IPS DF 6.9 (cell line): ENCODE data around the gene DHRS3.
"Not testable (repeated sequence)": the region's sequence is repeated elsewhere in the genome, so short reads cannot be mapped to it uniquely, and the experiment has no call there.

ENCODE experiments used
- DNase-seq: peaks from one replicate; pipeline ENCODE4 v3.0.0-alpha.2; 2013; ENCODE audit warnings: low read depth, low spot score
- H3K27ac ChIP-seq: one replicate; pipeline ENCODE4 v1.5.1; 2013; ENCODE audit warnings: low read length, control low read depth
- H3K27me3 ChIP-seq: 2 replicates; pipeline ENCODE4 v1.6.1; 2013; ENCODE audit warnings: mild to moderate bottlenecking, low read length; ENCODE audit not compliant: control insufficient read depth, insufficient read depth
- H3K36me3 ChIP-seq: 2 replicates; pipeline ENCODE4 v1.6.1; 2013; ENCODE audit warnings: low read length; ENCODE audit not compliant: control insufficient read depth, insufficient read depth
- H3K4me1 ChIP-seq: 2 replicates; pipeline ENCODE4 v1.6.1; 2013; ENCODE audit warnings: low read length; ENCODE audit not compliant: control insufficient read depth, insufficient read depth
- H3K4me3 ChIP-seq: 2 replicates; pipeline ENCODE4 v1.5.1; 2013; ENCODE audit warnings: mild to moderate bottlenecking, low read length
- H3K9me3 ChIP-seq: 2 replicates; pipeline ENCODE4 v1.6.1; 2013; ENCODE audit warnings: low read length, inconsistent platforms; ENCODE audit not compliant: control insufficient read depth, insufficient read depth
- WGBS: extraction: QIAGEN DNeasy Blood & Tissue Kit; methylation state at CpG from one replicate; pipeline ENCODE4 v1.1.7; 2013; ENCODE audit warnings: mixed read lengths, missing lambda C conversion rate; ENCODE audit not compliant: insufficient read length, insufficient coverage; 5-methylcytosine and 5-hydroxymethylcytosine counted together

Gene DHRS3

DNA sequence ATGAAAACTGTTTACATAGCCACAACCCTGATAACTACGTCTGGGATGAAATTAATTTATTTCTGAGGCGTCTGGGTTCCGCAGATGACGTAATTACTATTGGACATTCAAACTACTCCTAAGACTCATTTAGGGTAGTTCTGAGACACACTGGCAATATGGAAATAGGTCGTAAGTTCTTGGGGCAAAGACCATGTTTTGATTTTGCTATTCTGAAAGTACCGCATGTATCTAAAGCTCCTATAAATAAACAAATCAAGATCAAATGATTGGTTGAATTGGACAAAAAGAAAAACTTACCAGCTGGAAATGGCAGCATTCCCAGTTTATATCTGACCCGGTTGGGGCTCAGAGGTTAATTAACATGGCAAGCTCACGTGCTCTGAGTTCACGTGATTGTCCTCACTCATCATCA is 74.3 kb downstream of the DHRS3 start:
- Histone ChIP-seq H3K4me1 (peaks cover 1% of the 10 kb centered on the region), H3K27ac (no peak overlapping the region), H3K9me3 (no peaks in the 10 kb centered on the region), H3K27me3 (no peaks in the 10 kb centered on the region), H3K36me3 (no peaks in the 10 kb centered on the region), H3K4me3 (no peak overlapping the region)
- WGBS: no CpG with 5 or more reads among the region's 9 CpGs
- no peak for DNase-seq

DNA sequence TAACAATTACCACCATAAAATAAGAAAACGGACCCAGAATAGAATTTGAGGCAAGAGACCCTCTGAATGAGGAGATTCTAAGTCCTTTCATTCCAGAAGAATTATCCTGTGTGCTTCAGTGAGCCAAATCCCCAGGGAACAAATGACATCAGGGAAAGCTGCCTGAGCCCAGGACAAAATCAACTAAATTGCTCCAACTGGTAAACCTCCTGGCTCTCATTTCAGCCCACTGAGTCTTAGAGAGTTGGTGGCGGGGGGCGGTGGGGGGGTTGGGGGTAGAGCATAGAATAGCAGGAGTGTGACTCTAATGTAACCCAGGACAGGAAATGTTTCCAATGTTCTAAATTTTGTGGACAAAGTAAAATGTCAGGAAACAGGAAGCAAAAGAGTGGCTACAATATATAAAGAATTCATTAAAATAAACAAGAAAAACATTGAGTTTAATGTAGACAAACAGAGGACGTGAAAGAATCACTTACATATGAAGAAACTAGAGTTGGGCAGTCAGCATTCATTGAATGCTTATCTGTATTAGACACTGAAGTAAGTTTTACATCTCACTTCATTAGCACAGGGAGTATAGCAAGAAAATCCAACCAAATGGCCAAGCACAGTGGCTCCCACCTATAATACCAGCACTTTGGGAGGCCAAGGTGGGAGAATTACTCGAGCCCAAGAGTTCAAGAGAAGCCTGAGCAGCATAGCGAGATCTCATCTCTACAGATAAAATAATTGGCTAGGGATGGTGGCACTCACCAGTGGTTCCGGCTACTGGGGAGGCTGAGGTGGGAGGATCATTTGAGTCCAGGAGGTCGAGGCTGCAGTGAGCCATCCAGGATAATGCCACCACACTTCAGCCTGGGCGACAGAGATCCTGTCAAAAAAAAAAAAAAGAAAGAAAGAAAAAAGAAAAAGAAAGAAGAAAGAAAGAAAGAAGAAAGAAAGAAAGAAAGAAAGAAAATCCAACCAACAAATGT is 75.1 kb downstream of the DHRS3 start:
- no peak for DNase-seq
- Histone ChIP-seq H3K27me3 (no peaks in the 10 kb centered on the region), H3K36me3 (no peaks in the 10 kb centered on the region), H3K4me3 (no peak overlapping the region), H3K27ac (no peak overlapping the region), H3K4me1 (peaks cover 1% of the 10 kb centered on the region), H3K9me3 (no peaks in the 10 kb centered on the region)
- no CpG with 5 or more reads among the region's 9 CpGs for WGBS

GRCh38 chr1:12542138-12542465 is 75.9 kb downstream of the DHRS3 start:
- H3K27ac ChIP-seq: no peak overlapping the region
- peaks cover 1% of the 10 kb centered on the region for H3K4me1 ChIP-seq

DNA sequence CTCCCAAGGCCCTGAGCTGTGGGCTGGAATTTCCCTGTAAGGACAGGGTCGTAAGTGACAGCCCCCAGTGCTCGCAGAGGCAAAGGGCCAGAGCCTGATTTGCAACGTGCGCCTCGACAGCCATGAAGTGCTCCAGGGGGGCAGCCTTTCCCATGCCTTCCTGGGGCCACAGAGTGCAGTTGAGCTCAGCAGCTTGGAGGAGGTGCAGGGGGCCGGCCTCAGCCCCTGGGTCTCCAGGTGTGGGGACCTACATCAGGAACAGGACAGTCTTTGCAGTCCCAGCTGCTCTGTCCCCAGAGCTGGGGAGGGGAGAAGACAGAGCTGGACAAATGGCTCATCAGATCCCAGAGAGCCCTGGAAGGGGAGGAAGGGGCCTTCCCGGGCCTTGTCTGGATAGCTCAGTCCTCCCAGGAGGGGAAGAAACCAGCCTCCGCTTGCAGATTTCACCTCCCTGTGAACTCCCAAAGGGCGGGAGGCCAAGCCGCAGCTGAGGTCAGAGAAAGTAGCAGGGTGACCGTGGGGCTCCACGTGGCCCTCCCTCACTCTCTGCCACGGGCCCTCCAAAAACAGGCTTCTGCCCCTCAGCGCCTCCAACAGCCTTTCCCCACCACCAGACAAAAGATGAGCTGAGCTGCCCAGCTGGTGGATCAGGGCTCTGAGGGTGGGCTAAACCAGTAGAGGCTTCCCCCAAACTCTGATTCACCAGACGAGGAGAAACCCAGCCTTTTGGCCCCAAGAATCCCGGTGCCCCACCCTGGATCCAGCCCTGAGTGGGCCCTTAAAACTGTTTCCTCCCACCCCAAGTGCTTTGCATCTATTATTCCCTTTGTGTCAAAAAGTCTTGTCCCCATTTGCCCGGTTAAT is 76.5 kb downstream of the DHRS3 start:
- no peaks in the 10 kb centered on the region for H3K36me3 ChIP-seq
- no peak overlapping the region for H3K27ac ChIP-seq
- DNase-seq: no peak
- WGBS: no CpG with 5 or more reads among the region's 17 CpGs
- peaks cover 1% of the 10 kb centered on the region for H3K4me1 ChIP-seq
- H3K27me3 ChIP-seq: no peaks in the 10 kb centered on the region
- no peak overlapping the region for H3K4me3 ChIP-seq
- no peaks in the 10 kb centered on the region for H3K9me3 ChIP-seq

More at GRCh38 chr1:12542138-12542465, 75.9 kb downstream of the DHRS3 start:
- Histone ChIP-seq H3K9me3 (no peaks in the 10 kb centered on the region), H3K36me3 (no peaks in the 10 kb centered on the region), H3K27me3 (no peaks in the 10 kb centered on the region), H3K4me3 (no peak overlapping the region)
- WGBS: no CpG with 5 or more reads among the region's 9 CpGs
- DNase-seq: no peak

- no CpG with 5 or more reads among the region's 17 CpGs for WGBS
- Histone ChIP-seq H3K4me3 (no peak overlapping the region), H3K27me3 (no peaks in the 10 kb centered on the region)
Observed at GRCh38 chr1:12540580-12541273, 77.3 kb downstream of the DHRS3 start.

DNA sequence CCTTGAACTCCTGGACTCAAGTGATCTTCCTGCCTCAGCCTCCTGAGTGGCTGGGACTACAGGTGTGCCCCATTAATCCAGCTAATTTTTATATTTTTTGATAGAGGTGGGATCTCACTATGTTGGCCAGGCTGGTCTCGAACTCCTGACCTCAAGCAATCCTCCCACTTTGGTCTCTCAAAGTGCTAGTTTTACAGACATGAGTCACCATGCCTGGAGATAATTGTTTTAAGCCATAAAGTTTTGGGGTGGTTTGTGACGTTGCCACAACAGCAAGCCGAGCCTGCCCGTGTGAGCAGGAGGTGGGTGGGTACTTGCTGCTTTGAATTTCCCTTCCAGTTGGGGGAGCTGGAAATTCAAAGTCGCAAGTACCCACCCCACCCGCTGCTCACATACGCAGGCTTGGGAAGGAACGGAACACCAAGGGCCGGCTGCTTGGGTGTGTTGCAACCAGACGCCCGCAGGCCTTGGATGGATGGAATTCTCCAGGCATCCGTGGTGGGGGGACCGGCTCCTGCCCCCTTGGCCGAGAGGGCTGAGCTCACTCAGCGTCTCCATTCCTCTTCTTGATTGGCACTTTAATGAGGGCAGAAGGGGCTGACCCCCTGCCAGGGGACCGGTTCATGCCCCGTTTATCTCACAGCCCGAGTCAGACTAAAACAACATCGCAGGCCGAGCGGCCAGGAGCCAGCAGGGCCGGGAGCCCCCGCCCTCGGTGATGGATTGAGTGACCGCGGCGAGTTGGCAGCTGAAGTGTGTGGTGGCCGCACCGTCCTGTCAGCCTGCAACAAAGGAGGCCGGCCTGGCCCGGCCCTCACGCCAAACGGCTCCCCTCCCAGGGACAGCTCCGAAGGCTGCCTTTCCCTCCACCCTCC is 78.1 kb downstream of the DHRS3 start:
- peaks cover 1% of the 10 kb centered on the region for H3K4me1 ChIP-seq
- no peak for DNase-seq
- no peaks in the 10 kb centered on the region for H3K27me3 ChIP-seq
- H3K9me3 ChIP-seq: no peaks in the 10 kb centered on the region
- peak overlapping the region; percentile 9; the same call in 1 of the 2 replicates for H3K4me3 ChIP-seq
- no peak overlapping the region for H3K27ac ChIP-seq
- WGBS: no CpG with 5 or more reads among the region's 34 CpGs
- no peaks in the 10 kb centered on the region for H3K36me3 ChIP-seq

More at GRCh38 chr1:12540580-12541273, 77.3 kb downstream of the DHRS3 start:
- Histone ChIP-seq H3K4me1 (peaks cover 1% of the 10 kb centered on the region), H3K36me3 (no peaks in the 10 kb centered on the region), H3K27ac (no peak overlapping the region), H3K9me3 (no peaks in the 10 kb centered on the region)
- DNase-seq: no peak

DNA sequence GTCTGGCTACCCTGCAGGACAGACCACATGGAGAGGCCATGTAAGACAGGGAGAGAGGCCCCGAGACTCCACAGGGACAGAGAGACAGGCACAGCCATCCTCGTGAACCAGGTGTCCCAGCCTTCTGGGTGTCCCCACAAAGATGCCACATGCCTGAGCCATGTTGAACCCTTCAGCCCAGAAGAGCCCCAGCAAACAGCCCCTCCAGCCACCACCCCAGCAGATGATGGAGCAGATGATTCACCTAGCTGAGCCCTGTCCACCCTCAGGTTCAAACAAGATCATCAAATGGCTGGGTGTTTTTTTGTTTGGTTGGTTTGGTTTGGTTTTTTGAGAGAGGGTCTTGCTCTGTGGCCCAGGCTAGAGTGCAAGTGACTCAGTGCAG is 78.7 kb downstream of the DHRS3 start:
- no peaks in the 10 kb centered on the region for H3K27me3 ChIP-seq
- H3K9me3 ChIP-seq: no peaks in the 10 kb centered on the region
- no CpG with 5 or more reads among the region's 2 CpGs for WGBS
- DNase-seq: no peak
- H3K4me3 ChIP-seq: no peak overlapping the region
- H3K27ac ChIP-seq: no peak overlapping the region
- H3K36me3 ChIP-seq: no peaks in the 10 kb centered on the region
- H3K4me1 ChIP-seq: peaks cover 1% of the 10 kb centered on the region

GRCh38 chr1:12538536-12538935 is 79.5 kb downstream of the DHRS3 start:
- no CpG with 5 or more reads among the region's 3 CpGs for WGBS
- DNase-seq, H3K27ac ChIP-seq, H3K36me3 ChIP-seq, H3K9me3 ChIP-seq, H3K4me1 ChIP-seq, H3K27me3 ChIP-seq, H3K4me3 ChIP-seq: not testable (repeated sequence)

- no peaks in the 10 kb centered on the region for H3K27me3 ChIP-seq
- no peak for DNase-seq
- no peaks in the 10 kb centered on the region for H3K36me3 ChIP-seq
- WGBS: no CpG with 5 or more reads among the region's 3 CpGs
- H3K4me1 ChIP-seq: peaks cover 1% of the 10 kb centered on the region
- H3K9me3 ChIP-seq: no peaks in the 10 kb centered on the region
- no peak overlapping the region for H3K4me3 ChIP-seq
- H3K27ac ChIP-seq: no peak overlapping the region
Observed at GRCh38 chr1:12537906-12538461, 80.0 kb downstream of the DHRS3 start.
